Activated CD4-positive, alpha-beta T cell treated with anti-CD3 and anti-CD28 coated beads for 48 hours (primary cell): ENCODE data around the gene ELOVL6.
"Not testable (repeated sequence)": the region's sequence is repeated elsewhere in the genome, so short reads cannot be mapped to it uniquely, and the experiment has no call there.

Experiments
- DNase-seq: peaks from one replicate; pipeline ENCODE4 v3.0.0-alpha.2; 2020

The ELOVL6 gene

DNA sequence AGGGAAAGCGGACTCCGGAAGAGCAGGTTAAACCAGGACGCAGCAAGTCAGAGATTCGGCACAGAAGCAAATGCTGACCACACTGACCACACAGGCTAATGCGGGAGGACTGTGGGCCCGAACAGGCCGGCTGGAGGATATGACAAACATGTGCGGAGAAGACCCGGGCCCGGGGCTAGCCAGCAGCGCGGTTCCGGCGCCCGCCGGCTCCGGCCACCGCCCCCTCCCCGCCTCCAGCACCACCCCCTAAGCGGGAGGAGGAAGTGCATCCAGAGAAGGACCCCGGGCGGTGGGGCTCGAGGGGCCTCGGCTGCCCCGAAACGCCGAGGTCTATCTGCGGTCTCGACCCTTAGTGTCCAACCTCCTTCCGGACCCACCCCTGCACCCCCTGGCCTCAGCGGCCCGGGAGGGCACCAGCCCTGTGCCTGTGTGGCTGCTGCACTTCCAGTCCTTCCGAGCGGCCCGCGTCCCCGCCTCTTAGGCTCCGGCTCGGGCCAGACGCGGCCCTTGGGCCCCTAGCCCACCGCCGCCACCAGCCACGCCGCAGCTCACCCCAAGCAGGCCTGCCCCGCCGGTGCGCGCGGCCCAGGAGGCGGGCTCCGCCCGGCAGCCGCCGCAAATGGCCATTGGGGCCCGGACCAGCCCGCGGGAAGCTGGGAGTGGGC is 2.1 kb downstream of the ELOVL6 start:
- DNase-seq: peak; percentile 50

DNA sequence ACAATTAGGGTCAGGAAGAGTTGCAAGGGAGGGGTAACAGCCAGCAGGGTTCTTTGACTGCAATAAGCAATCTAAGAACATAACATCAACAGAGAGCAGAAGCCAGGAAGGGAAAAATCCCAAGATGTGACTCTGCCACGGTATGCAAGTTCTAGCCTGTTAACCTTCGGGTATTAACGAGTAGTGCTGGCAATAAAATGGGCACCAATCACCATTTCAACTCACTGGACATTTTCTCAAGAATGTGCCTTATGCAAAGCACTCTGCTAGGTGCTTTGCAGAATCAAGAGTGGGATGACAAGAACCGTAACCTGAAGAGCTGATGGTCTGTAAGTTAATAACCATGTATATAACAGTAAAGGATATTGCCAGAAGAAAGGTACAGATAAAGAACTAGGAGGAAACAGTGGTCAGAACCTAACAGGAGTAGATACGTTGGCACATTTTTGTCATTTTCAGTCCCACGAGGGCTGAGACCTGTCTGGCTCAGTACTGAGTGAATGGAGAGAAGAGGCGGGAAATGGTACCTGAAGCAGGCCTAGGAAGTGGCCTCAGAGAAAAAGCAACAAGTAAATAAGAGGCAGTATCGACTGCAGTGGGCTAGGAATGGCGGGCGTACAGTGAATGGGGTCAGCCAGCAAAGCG is 2.7 kb downstream of the ELOVL6 start:
- no peak for DNase-seq

DNA sequence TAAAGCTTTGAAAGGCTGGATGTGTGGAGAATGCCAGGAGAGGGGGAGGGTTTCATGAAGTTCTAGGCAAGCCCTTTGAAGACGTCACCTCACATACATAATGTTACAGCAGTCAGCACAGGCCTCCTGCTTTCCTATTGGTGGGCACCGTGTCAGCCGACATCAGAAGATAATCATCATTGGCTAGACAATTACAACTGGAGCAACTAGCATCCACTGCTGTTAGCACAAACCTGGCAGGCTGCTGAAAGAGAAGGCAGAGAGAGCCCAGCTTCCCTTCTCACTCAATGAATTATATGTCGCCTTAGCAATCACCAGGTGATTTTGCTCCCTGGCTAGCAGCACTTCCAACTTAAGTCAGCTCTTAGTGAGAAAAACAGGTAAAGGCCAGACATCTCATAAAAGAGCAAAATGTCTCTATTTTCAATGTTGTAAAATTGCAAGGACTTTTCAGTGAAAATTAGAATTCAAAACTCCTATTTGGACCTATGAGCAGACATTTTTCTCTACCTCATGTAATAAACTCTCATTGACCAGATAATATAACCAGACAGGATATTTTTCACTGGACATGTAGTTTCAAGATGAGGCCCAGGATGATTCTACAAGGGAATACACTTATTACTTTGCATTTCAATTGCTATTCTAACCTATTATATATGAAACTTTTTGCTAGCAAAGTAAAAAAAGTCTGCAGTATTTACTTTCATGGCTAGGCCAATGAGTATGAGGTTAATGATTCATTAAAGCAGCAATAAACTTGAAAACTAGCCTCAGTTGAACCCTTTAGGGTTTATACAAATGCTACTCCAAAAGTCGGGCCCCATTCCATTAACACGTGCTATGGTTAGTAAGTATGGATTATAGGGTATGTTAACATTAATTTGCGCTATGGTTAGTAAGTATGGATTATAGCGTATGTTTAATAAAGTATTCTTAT is 4.3 kb downstream of the ELOVL6 start:
- peak; percentile 83 for DNase-seq

DNA sequence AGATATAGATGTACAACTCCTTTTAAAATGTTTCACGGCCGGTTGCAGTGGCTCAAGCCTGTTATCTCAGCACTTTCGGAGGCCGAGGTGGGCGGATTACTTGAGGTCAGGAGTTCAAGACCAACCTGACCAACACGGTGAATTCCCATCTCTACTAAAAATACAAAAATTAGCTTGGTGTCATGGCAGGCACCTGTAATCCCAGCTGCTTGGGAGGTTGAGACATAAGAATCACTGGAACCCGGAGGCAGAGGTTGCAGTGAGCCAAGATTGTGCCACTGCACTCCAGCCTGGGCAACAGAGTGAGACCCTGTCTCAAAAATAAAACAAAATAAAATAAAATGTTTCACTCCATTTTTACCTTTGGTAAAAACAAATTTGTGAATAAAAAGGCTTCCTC is 5.1 kb downstream of the ELOVL6 start:
- DNase-seq: not testable (repeated sequence)

DNA sequence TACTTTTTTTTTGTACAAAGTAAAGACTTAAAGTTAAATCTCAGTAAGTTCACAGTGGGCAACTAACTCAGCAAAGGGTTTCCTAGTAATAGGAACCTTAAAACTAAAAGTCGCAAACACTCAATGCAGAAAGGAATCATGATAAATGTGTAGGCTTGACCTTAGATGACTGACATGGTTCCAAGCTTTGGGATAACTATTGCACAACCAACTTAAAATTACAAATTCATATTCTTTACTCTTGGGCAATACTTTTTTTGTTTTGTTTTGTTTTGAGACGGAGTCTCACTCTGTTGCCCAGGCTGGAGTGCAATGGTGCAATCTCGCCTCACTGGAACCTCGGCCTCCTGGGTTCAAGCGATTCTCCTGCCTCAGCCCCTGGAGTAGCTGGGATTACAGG is 8.2 kb downstream of the ELOVL6 start:
- DNase-seq: no peak

DNA sequence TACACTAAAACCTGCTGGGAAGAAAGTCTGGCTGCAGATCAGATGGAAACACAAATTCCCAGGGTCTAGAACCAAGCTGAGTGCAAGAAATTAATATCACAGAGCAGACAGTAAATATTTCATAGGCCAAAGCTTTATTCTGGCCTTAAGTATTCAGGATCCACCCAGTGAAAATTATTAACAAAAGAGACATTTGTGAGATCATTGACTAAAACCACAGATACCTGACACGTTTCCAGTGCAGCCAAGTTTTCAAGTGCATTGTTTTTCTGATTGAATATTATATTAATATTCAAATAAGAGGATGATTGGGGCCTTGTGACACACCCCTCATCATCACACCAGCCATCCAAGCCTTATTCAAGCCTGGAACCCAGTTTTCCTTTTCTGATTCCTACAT is 10.3 kb downstream of the ELOVL6 start:
- DNase-seq: no peak

DNA sequence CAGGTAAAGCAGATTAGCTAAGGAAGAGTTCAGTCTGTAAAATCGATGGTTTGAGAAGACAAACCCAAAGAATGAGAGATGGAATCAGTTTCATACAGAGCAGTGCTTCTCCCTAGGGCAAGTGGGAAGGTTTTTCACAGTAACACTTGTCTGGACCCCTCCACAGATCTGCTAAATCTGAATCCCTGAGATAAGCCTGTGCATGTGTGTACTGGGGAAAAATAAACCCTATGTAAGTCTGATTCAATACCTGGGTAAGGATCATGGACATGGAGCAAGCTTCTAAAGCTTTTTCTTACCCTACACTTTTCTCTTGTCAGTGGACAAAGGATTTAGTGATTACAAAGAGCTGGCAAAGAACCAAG is 13.6 kb downstream of the ELOVL6 start:
- no peak for DNase-seq

DNA sequence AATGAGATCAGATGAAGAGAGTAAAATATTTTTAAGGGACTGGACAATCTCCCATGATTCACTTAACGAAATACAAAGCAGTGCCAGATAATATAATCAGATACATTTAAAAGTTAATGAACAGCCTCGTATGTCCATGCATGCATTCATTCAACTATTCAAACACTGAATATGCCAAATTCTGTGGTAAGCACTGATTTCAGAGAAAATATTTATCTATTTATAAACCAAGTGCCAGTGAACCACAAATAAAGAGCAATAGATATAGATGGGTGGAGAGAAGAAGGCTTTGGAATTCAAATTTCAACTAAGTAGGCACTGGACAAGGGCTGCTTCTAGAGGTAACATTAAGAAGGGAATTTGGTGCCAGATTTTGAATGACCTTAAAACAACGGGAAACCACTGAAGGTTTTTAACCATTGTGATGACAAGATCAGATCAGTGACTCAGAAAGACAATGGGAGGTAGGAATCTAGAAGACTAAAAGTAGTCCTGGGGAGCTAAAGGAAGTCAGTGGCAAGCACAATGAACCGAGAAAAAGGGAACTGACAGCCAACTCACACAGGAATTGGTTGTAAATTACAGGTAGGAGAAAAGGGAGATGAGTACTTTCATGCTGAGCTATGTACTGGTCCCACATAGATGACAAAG is 14.2 kb downstream of the ELOVL6 start:
- DNase-seq: no peak

DNA sequence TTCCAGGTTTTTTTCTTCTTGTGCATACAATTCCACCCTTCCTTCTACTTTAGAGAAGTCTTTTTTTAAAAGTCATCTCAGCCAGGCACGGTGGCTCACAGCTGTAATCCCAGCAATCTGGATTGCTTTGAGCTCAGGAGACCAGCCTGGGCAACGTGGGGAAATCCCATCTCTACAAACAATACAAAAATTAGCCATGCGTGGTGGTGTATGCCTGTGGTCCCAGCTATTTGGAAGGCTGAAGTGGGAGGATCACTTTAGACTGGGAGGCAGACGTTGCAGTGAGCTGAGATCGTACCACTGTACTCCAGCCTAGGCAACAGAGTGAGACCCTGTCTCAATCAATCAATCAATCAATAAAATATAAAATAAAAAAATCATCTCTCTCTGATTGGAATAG is 14.8 kb downstream of the ELOVL6 start:
- DNase-seq: no peak

DNA sequence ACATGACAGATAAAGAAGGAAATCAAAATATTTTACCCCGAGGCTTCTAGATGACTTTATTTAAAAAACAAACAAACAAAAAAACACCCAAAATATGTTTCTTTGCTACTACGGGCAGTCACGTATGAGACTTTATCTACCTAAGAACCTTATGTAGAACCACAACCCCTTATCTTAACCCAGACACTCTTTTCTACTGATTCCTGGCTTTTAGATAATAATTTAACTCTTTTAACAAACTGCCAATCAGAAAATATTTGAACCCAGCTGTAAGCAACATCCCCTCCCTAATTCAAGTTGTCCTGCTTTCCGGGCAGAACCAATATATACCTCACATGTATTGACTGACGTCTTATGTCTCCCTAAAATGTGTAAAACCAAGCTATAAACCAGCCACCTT is 15.4 kb downstream of the ELOVL6 start:
- DNase-seq: no peak

DNA sequence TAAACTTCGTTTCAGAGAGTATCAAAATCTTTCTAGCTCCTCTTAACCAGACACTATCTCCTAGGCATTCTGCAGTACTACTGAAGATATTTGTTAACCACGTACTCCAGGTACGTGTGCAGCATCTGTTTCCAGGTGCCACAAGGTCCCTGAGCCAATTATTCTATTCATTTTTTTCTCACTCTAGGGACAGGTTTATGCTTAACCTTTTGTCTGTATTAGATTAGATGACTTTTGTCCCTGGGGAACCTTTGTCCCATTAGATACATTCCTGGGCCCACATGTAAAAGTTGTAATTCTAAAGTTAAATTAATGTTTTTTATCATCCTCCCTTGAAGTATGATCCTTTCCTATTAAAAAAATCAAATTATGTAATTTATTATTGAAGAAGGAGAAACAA is 16.5 kb downstream of the ELOVL6 start:
- no peak for DNase-seq

DNA sequence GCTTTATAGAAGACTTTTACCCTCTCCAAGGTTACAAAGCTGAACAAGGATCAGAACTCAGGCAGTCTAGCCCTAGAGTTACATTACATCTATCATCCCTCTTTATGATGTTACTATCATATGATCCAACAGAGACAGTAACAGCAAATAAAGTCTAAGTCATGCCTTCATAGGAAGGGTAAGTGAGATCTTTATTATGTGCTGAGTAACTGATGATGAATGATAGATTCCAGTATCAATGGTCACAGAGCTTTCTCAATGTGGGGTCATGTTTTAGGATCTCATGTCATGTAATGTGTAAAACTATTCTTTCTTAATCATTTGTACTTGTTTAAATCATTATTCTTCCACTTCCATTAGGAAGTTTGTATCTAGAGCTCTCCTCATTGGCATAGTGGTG is 22.8 kb downstream of the ELOVL6 start:
- DNase-seq: no peak

DNA sequence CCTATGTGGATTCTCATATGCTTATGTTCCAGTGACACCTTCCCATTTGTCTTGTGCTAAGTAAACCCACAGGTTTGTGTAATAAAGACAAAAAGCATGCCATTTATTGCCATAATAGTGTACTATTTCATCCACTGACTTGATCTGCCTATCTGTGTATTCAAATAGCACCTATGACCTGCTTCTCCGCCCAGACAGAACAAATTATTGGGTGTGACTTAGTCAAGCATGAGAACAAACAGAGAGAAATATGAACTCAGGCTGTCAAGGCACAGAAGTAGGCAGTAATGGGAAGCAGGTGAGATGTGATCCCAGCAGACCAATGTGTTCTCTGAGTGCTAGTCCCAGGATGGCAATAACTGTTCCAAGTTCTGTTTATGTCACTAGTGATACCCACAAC is 25.4 kb downstream of the ELOVL6 start:
- DNase-seq: no peak

DNA sequence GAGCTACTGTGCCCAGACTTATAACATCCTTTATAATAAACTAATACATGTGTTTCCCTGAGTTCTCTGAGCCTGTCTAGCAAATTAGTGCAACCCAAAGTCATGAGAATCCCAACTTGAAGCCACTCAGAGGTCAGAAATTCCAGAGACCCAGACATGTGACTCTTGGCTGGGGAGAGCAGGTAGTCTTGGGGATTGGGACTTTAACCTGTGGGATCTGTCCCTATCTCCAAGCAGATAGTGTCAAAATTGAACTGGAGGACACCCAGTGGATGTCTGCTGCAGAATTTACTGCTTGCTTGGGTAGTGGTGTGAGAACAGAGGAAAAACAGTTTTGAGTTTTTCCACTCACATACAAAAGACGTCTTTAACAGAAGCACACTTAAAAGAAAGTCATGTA is 26.4 kb downstream of the ELOVL6 start:
- no peak for DNase-seq

DNA sequence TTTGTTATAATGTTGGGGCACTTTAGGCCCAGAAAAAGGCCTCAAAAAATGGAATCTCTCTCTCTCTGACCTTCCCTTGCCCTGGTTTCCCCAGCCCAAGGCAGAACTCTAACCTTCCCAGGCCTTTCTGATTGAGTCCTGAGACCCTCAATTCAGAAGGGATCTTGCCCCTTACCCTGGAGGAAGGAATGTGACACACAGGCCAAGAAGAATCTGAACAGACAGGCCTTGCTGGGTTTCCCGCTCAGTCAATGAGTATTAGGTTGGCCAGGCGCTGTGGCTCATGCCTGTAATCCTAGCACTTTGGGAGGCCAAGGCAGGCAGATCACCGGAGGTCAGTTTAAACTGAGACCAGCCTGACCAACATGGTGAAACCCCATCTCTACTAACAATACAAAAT is 27.6 kb downstream of the ELOVL6 start:
- DNase-seq: no peak

DNA sequence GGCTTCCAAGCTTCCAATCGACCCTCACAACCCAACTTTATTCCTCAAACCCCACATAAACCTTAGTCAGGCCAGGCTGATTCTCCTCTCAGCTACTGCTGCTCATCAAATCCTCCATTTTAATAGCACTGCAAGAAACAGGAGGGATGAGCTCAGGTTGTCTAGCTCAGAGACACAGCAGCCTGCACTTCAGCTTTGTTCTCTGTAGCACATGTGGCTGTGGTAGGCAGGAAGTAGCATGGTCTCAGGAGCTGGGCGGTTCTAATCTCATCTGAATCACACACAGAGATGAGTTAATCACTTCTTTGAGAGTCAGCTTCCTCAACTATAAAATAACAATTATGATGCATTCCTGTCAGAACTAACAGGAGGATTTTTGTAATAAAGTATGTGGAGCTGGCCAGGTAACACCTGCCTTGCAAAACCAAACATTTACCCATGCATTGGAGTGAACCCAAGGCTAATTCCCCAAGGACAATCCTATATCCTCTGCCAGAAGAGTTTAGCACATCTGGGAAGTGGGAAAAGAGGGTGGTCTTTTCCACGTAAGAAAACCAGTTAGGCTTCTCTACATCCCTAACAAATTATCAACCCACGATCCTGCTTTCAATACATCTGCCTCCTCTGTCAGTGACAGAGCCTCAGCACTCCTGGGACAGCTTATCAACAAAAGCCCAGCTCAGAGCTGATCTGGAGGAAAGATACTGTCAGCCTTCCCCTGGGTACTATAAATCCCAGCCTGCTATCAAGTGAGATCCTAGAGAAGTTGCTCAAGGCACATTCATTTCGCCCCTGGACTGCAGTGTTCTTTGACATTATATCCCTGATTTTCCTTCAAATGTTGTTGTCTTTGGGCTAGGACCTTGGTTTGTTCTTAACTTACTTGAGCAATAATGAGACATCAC is 32.8 kb downstream of the ELOVL6 start:
- DNase-seq: peak; percentile 73

DNA sequence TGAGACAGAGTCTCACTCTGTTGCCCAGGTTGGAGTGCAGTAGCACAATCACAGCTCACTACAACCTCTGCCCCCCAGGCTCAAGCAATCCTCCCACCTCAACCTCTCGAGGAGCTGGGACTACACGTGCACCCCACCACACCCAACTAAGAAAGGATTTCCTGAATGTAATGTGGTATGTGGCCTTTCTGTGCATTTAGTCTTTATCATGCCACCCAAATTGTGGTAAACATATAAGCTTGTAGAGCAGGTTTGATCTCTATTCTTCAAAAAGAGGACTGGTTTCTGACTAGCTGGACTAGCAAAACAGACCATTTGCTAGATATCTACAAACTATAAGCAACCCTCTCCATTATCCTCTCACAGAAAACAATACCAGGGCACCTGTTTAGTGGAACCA is 33.6 kb downstream of the ELOVL6 start:
- no peak for DNase-seq

DNA sequence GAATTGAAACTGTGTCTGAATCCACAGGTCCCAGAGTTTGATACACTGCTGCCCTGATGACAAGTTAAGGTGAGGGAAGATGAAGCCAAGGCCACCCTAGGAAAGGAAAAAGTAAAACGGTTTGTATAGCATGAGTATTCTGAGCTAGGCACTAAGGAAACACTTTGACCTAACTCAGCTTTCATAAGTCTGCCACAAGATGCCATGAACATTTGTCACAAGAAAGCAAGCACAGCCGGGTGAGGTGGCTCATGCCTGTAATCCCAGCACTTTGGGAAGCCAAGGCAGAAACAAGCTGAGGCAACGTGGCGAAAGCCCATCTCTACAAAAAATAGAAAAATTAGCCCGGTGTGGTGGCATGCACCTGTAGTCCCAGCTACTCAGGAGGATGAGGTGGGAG is 34.2 kb downstream of the ELOVL6 start:
- DNase-seq: peak; percentile 6

DNA sequence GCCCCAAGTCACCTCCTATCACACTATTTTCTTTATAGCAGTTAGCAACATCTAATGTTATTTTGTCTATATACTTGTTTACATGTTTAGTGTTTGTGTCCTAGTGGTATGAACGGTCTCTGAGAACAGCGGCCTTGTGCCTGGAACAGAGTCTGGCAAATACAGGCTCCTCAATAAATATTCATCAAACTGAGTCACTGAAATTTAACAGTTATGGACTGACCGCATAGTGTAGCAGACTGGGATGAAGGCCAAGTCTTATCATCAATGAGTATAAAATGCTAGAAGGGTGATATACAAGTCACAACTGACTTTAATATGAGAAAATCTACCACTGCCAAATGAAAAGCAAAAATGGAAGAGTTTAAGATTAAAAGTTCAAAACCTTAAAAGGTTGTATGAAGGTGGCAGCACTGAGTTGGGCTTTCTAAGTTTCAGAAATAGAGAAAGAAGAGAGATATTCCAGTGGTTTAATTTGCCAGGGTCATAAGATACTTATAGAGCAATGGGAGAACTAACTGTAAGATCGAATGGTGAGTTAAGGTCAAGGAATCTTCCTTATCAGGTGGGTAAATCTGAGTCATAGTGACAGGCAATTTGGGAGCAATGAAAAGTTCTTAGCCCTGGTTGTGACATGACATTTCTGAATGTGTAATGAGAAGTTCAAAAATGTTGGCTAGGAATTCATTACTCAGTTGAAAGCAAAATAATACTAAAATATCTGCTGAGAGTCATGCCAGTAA is 34.9 kb downstream of the ELOVL6 start:
- DNase-seq: no peak

DNA sequence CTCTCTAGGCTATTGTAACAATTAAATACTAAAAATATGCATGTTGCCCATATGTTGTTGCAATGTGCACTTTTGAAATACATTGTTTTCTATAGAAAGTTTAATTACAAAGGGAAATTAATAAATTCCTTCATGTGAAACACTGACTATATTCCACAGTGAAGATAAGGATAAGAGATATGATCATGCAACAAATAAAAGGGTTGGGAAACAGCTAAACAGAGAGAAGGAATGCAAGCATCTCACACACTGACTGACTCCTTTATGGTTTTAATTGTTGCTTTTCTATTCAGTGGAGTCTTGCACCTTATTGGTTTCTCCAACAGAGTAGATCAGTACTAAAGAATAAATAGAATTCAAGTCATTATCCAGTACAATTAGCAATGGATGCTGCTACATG is 37.8 kb downstream of the ELOVL6 start:
- no peak for DNase-seq

DNA sequence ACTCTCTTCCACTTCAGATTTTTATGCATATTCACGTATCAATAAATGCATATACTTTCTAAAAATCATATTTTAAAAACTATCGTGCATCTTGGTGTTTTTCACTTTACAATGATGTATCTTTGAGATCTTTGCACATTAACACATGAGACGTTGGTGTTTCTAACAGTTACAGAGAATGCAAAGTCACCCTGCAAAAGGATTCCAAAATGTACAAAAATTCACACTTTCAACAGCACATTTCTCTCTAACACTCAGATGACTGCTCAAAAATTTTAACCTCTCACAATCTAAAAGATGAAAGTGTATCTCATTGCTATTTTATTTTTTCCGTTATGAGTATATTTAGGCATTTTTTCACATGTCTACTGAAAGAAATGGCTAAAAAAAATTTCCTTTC is 38.9 kb downstream of the ELOVL6 start:
- DNase-seq: no peak

DNA sequence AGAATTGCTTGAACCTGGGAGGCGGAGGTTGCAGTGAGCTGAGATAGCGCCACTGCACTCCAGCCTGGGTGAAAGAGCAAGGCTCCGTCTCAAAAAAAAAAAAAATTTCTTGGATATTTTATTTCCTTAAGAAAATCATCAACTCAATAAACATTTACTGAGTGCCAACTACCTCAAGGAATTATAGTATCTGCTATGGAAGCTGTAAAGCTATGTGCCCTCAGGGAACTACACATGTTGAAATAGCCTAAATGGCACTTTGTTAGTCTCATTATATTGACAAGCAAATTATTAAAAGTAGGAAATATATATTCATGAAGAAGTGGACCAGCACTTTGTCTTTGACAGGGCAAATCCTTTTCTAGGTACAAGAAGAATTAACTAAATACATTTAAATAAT is 40.8 kb downstream of the ELOVL6 start:
- no peak for DNase-seq
